ENCODE results near the gene DDX60.
"Not testable (repeated sequence)": the region's sequence is repeated elsewhere in the genome, so short reads cannot be mapped to it uniquely, and the experiment has no call there.

DDX60 gene

DNA sequence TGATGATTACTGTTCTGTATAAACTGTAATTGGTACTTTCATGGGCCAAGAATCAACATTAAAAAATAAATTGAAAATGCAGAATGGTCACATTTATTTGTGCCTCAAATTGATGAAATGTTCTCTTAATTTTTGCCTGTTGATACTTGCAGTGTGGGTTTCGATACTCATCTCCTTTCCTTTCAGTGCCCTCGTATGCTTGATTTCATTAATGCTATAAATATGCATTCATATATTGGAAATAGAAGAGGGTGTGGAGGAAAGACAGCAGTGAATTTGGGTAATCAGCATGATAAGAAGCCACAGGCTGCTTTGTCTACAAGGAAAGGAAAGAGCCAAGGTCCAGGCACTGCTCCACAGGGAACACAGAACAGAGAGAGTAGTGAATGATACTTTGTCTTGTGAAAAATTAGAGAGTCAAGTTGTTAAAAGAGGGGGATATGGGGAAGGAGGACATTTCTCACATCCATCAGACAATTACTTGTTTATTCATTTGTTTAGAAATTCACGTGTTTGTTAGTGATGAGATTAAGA is 1.0 kb upstream of the DDX60 start:
- Histone ChIP-seq H3K4me3 (peak overlapping the region; percentile 78), H3K27ac (no peak overlapping the region)
- DNase-seq (ENCODE audit: low spot score) = no peak
- TF ChIP-seq, protein P1, sequence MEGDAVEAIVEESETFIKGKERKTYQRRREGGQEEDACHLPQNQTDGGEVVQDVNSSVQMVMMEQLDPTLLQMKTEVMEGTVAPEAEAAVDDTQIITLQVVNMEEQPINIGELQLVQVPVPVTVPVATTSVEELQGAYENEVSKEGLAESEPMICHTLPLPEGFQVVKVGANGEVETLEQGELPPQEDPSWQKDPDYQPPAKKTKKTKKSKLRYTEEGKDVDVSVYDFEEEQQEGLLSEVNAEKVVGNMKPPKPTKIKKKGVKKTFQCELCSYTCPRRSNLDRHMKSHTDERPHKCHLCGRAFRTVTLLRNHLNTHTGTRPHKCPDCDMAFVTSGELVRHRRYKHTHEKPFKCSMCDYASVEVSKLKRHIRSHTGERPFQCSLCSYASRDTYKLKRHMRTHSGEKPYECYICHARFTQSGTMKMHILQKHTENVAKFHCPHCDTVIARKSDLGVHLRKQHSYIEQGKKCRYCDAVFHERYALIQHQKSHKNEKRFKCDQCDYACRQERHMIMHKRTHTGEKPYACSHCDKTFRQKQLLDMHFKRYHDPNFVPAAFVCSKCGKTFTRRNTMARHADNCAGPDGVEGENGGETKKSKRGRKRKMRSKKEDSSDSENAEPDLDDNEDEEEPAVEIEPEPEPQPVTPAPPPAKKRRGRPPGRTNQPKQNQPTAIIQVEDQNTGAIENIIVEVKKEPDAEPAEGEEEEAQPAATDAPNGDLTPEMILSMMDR (IDR thresholded peaks at IDR 0.05) = no peak

DNA sequence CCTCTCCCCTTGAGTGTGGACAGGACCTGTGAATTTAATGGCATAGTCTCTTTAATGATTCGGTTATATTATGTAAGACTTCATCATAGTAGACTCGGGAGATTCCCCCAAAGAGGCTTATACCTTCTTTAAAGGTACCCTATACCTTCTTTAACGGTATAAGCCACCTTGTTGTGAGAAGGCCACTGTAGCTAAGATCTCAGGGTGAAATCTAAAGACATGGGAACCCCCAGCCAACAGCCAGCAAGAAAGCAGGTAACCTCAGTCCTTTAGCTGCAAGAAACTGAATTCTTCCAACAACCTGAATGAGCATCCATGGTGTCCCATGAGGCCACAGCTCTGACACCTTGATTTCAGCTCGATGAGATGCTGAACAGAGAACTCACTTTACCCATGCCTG is 931 bp downstream of the DDX60 start:
- TF ChIP-seq, protein P1 (IDR thresholded peaks at IDR 0.05) = no peak
- no peak for DNase-seq (ENCODE audit: low spot score)
- peak overlapping the region; percentile 78 for H3K4me3 ChIP-seq
- peak overlapping the region; percentile 89 to 91 for H3K27ac ChIP-seq

DNA sequence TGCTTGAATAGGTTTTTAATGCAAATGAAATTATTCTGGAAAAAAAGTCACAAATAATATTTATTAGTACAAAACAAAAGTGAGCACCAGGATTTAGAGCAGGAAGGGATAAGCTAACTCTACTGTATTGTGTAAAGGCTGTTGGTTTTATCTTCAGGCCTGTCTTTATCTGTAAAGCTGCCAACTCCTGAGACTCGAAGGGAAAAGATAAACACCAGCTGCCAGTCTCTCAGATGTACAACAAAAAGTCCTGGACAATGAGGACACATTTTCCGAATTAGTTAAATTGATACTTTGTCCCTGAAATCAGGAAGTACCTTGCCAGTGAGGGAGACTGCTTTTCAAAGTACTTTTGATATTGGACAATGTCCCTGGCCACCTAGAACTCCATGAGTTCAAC is 8.8 kb downstream of the DDX60 start:
- Histone ChIP-seq H3K27ac (no peak overlapping the region), H3K4me3 (no peak overlapping the region)
- TF ChIP-seq, protein P1 (IDR thresholded peaks at IDR 0.05) = no peak
- DNase-seq (ENCODE audit: low spot score) = no peak

DNA sequence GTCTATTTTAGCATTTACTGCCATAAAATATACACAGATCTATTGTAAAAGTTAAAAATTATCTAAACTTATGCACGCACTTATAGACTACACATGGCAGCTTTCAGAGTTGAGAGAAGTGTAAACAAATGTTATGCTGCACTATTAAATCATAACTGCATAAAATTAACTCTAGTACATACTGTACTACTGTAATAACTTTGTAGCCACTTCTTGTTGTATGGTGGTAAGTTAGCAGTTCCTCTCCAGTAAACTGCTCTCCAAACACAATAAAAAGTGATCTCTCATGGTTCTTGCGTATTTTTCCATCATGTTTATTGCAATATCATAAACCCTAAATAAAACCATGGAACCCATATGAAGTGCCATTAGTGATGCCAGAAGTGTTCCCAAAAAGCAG is 9.6 kb downstream of the DDX60 start:
- Histone ChIP-seq H3K4me3 (no peak overlapping the region), H3K27ac (no peak overlapping the region)
- DNase-seq (ENCODE audit: low spot score) = no peak
- TF ChIP-seq, protein P1 (IDR thresholded peaks at IDR 0.05) = no peak

DNA sequence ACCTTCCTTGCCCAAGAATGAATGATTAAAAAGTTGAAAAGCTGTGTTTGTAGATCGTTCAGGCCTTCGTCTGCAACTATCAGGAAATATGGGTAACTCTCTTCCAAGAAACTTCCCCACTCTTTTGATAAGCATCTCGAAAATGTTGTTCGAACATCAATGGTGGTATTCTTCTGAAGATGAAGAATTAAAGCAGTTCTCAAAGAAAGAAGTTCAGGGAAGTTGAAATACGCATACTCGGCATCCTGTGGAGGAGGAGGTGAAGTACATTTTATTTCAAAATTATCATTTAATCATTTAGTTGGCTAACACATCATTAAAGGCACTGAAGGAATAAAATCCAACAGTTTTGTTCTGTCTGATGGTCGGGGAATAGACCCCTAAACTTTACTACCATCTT is 12.1 kb downstream of the DDX60 start:
- Histone ChIP-seq H3K4me3 (no peak overlapping the region), H3K27ac (no peak overlapping the region)
- no peak for DNase-seq (ENCODE audit: low spot score)
- TF ChIP-seq, protein P1 (IDR thresholded peaks at IDR 0.05) = no peak

DNA sequence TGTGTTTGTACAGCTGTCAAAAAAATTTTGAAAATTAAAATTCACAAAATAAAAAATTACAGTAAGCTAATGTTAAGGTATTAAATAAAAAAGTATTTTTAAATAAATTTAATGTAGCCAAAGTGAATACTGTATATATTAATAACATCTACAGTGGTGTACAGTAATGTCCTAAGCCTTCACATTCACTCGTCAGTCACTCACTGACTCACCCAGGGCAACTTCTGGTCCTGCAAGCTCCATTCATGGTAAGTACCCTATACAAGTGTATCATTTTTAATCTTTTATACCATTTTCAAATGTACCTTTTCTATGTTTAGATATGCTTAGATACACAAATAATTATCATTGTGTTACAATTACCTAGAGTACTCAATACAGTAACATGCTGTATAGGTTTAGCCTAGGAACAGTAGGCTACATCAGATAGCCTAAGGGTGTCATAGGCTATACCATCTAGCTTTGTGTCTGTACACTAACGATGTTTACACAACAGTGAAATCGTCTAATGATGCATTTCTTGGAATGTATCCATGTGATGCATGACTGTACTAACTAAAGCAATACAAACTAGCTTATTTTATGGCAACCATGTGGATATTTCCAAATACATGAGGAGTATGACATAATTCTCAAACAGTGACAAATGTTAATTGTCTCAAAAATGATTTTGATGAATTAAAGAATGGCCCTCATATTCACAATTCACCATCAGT is 13.7 kb downstream of the DDX60 start:
- TF ChIP-seq, protein P1 (IDR thresholded peaks at IDR 0.05) = no peak
- no peak overlapping the region for H3K27ac ChIP-seq
- no peak for DNase-seq (ENCODE audit: low spot score)
- no peak overlapping the region for H3K4me3 ChIP-seq

DNA sequence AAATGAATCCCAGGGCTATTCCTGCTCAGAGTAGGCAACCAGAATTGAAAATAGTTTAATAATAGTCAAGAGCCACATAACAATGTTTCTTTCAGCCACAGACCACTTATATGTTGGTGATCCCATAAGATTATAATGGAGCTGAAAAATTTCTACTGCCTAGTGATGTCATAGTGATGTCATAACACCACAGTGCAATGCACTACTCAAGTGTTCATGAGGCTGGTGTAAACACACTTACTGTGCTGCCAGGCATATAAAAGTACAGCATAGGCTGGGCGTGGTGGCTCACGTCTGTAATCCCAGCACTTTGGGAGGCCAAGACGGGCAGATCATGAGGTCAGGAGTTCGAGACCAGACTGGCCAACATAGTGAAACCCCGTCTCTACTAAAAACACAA is 15.1 kb downstream of the DDX60 start:
- not testable (repeated sequence) for H3K27ac ChIP-seq; DNase-seq (ENCODE audit: low spot score); H3K4me3 ChIP-seq
